Stimulated activated CD4-positive, alpha-beta T cell treated with anti-CD3 and anti-CD28 coated beads, Interleukin-12 subunit alpha, Interleukin-12 subunit beta, amount 100 ng/mL, for 24 hours (primary cell): ENCODE results near the gene LPCAT2.

Experiments
- DNase-seq, 2 experiments: peaks; one replicate each; pipeline ENCODE4 v3.0.0-alpha.2; 2020; ENCODE audit warnings: low read depth in 2 of 2

The LPCAT2 gene

GRCh38 chr16:55503726-55504550 is 4.9 kb upstream of the LPCAT2 start:
- DNase-seq: no peak

GRCh38 chr16:55505333-55506015 is 3.4 kb upstream of the LPCAT2 start:
- no peak for DNase-seq

GRCh38 chr16:55506083-55506482 is 2.8 kb upstream of the LPCAT2 start:
- no peak for DNase-seq

GRCh38 chr16:55506708-55507107 is 2.2 kb upstream of the LPCAT2 start:
- DNase-seq: no peak

- DNase-seq: no peak
Observed at GRCh38 chr16:55508271-55508921, 476 bp upstream of the LPCAT2 start.

GRCh38 chr16:55510185-55510805 is 1.4 kb downstream of the LPCAT2 start:
- DNase-seq: no peak

- DNase-seq: no peak
Observed at GRCh38 chr16:55512941-55513340, 4.1 kb downstream of the LPCAT2 start.

- no peak for DNase-seq
Observed at GRCh38 chr16:55513616-55514015, 4.7 kb downstream of the LPCAT2 start.

- DNase-seq: no peak
Observed at GRCh38 chr16:55515111-55515510, 6.2 kb downstream of the LPCAT2 start.

GRCh38 chr16:55521792-55522191 is 12.9 kb downstream of the LPCAT2 start:
- no peak for DNase-seq

GRCh38 chr16:55526441-55526840 is 17.6 kb downstream of the LPCAT2 start:
- no peak for DNase-seq

- no peak for DNase-seq
Observed at GRCh38 chr16:55527885-55528284, 19.0 kb downstream of the LPCAT2 start.

GRCh38 chr16:55529018-55529417 is 20.1 kb downstream of the LPCAT2 start:
- DNase-seq: no peak

GRCh38 chr16:55530316-55530856 is 21.5 kb downstream of the LPCAT2 start:
- no peak for DNase-seq

GRCh38 chr16:55532227-55532626 is 23.4 kb downstream of the LPCAT2 start:
- no peak for DNase-seq

GRCh38 chr16:55534756-55535155 is 25.9 kb downstream of the LPCAT2 start:
- no peak for DNase-seq

GRCh38 chr16:55539049-55539448 is 30.2 kb downstream of the LPCAT2 start:
- no peak for DNase-seq

GRCh38 chr16:55539488-55539887 is 30.6 kb downstream of the LPCAT2 start:
- no peak for DNase-seq

GRCh38 chr16:55540221-55540620 is 31.3 kb downstream of the LPCAT2 start:
- no peak for DNase-seq

GRCh38 chr16:55542459-55543082 is 33.7 kb downstream of the LPCAT2 start:
- DNase-seq: no peak

- no peak for DNase-seq
Observed at GRCh38 chr16:55543472-55543871, 34.6 kb downstream of the LPCAT2 start.

- DNase-seq: no peak
Observed at GRCh38 chr16:55552621-55553020, 43.7 kb downstream of the LPCAT2 start.
